Keratinocyte (primary cell): ENCODE data around the gene NTRK1.
A peak's percentile ranks its signal among the peaks of the same experiment; 100 is the strongest.

Source experiments
- CTCF ChIP-seq, 3 experiments: IDR thresholded peaks in 1 of 3; conservative IDR thresholded peaks in 1 of 3; optimal IDR thresholded peaks in 1 of 3; 2 replicates in 2 of 3; 3 replicates in 1 of 3; pipeline versions ENCODE3 to v1.5.1; 2011; ENCODE audit warnings: low read length in 3 of 3, mild to moderate bottlenecking in 3 of 3, moderate library complexity in 2 of 3, control low read depth in 1 of 3, inconsistent platforms in 1 of 3; ENCODE audit not compliant: insufficient read depth in 2 of 3; ENCODE audit errors: extremely low read depth in 1 of 3
- EZH2 ChIP-seq: IDR thresholded peaks from one replicate; pipeline ENCODE4 v1.6.1; 2012; ENCODE audit warnings: inconsistent platforms, mild to moderate bottlenecking, low read length, moderate library complexity

- TF ChIP-seq EZH2 (peak; percentile 97), CTCF (optimal IDR thresholded peaks at IDR 0.05 in 1 of 3, IDR thresholded peaks at IDR 0.05 in 1 of 3, conservative IDR thresholded peaks at IDR 0.05 in 1 of 3; ENCODE audit: extremely low read depth in 1 of 3, insufficient read depth in 2 of 3, low read length in 3 of 3) (no peak)
Measured at GRCh38 chr1:156922986-156923669, 62.5 kb downstream of the NTRK1 start.
